GM12875 (cell line): ENCODE measurements around the gene NAV2.

Source experiments
- H3K4me3 ChIP-seq: one replicate; pipeline ENCODE4 v1.5.1; 2011; ENCODE audit warnings: low read depth, low read length, control low read depth
- CTCF ChIP-seq: IDR thresholded peaks from 2 replicates; pipeline ENCODE4 v1.5.1; 2011; ENCODE audit warnings: low read depth, mild to moderate bottlenecking, control low read depth, inconsistent platforms, low read length, moderate library complexity, borderline replicate concordance; ENCODE audit not compliant: insufficient read depth

Gene NAV2

GRCh38 chr11:19768197-19768596 is 55.6 kb downstream of the NAV2 start:
- TF ChIP-seq CTCF, result no peak
- H3K4me3 ChIP-seq, result no peak overlapping the region

- no peak for TF ChIP-seq CTCF
- H3K4me3 ChIP-seq, result no peak overlapping the region
These were observed 56.2 kb downstream of the NAV2 start for GRCh38 chr11:19768815-19769214.

- TF ChIP-seq CTCF, result no peak
- H3K4me3 ChIP-seq, result no peak overlapping the region
These were observed 57.2 kb downstream of the NAV2 start for GRCh38 chr11:19769820-19770219.

GRCh38 chr11:19770277-19770676 is 57.6 kb downstream of the NAV2 start:
- no peak for TF ChIP-seq CTCF
- H3K4me3 ChIP-seq, result no peak overlapping the region

GRCh38 chr11:19771463-19771862 is 58.8 kb downstream of the NAV2 start:
- no peak for TF ChIP-seq CTCF
- no peak overlapping the region for H3K4me3 ChIP-seq

GRCh38 chr11:19772480-19772879 is 59.8 kb downstream of the NAV2 start:
- no peak overlapping the region for H3K4me3 ChIP-seq
- no peak for TF ChIP-seq CTCF

- TF ChIP-seq CTCF, result no peak
These were observed 61.7 kb downstream of the NAV2 start for GRCh38 chr11:19774329-19774728.

More at GRCh38 chr11:19774329-19774728, 61.7 kb downstream of the NAV2 start:
- H3K4me3 ChIP-seq, result no peak overlapping the region
